ENCODE measurements around the gene ZC3HAV1L.

DNA sequence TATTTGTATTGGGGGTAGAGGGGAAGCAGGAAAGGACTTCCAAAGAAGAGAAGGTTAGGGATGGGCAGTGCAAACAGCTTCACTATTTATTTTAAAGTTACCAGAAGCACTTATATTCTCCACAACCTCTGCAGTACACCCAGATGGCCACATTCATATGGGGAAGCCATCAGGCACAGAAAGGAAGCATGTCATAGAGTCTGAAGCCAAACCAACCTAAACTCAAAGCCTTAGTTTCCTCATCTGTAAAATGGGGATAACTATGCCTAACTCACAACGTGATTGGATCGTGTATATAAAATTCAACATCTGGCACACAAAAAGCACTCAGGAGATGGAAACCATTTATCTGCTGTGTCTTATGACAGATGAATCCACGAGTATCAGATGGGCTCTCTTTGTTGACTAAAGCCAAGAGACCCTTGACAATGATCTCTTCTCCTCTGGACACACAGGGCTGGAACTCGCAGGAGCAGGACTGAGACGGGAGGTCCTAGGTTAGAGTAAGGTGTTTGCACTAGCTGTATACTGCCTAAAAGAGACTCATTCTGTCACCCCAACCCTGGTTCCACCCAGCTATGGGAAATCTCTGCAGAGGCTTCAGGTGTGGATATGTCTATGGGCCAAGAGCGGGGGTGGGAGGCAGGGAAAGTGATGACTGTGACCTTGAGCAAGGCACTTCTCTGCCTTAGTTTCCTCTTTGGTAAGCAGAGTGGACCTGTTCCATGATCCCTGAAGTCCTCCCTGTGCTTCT lies 56.4 kb downstream of the ZC3HAV1L start:
- TF ChIP-seq CBX5 (IDR thresholded peaks at IDR 0.05; ENCODE audit: low read depth, low read length) (no peak), CTCF (IDR thresholded peaks at IDR 0.05; ENCODE audit: control extremely low read depth in 1 of 3, insufficient read depth in 1 of 3, low read depth in 1 of 3, low read length in 3 of 3) (peak in 1 of 3 experiments; percentile 17; a peak in 1 of 4 replicates), CHD1 (IDR thresholded peaks at IDR 0.05; ENCODE audit: low read depth, low read length) (no peak), YY1 (IDR thresholded peaks at IDR 0.05; ENCODE audit: low read depth, low read length) (no peak)
